Tibial nerve (tissue), 4 donors: Measurements from ENCODE around the gene DISC1.

Source experiments
- EP300 ChIP-seq, 2 donors: sonication (generic); formaldehyde crosslinking; IDR thresholded peaks; one replicate each; pipeline ENCODE4 v1.6.1; 2017; ENCODE audit warnings: antibody characterized with exemption in 2 of 2, mild to moderate bottlenecking in 1 of 2
- POLR2A ChIP-seq, 2 donors: fragments of 450-650 bp; IDR thresholded peaks; one replicate each; pipeline ENCODE4 v1.6.1; 2017; ENCODE audit warnings: antibody characterized with exemption in 2 of 2, mild to moderate bottlenecking in 2 of 2, moderate library complexity in 2 of 2
- TF ChIP-seq, protein P1 (sequence below), 5 experiments: fragments of 200-600 bp in 3 of 5; fragments of 450-650 bp in 2 of 5; sonication (generic) in 3 of 5; IDR thresholded peaks; one replicate each; pipeline ENCODE4 v1.5.1; 2016 to 2019; ENCODE audit warnings: antibody characterized with exemption in 5 of 5, mild to moderate bottlenecking in 3 of 5, moderate library complexity in 2 of 5

DNA sequence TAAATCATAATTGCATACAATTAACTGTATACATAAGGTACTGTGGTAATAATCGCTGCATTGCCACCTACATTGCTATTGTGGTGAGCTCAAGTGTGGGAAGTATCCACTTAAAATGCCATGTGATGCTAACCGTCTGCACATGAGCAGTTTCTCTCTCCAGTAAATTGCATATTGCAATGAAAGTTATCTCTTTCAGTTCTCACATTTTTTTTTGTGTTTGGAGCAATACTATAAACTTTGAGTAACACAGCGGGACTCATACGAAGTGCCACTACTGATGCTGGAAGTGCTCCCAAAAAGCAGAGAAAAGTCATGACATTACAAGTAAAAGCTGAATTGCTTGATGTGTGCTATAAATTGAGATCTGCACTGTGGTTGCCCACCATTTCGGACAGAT lies 38.5 kb downstream of the DISC1 start:
- TF ChIP-seq, protein P1, sequence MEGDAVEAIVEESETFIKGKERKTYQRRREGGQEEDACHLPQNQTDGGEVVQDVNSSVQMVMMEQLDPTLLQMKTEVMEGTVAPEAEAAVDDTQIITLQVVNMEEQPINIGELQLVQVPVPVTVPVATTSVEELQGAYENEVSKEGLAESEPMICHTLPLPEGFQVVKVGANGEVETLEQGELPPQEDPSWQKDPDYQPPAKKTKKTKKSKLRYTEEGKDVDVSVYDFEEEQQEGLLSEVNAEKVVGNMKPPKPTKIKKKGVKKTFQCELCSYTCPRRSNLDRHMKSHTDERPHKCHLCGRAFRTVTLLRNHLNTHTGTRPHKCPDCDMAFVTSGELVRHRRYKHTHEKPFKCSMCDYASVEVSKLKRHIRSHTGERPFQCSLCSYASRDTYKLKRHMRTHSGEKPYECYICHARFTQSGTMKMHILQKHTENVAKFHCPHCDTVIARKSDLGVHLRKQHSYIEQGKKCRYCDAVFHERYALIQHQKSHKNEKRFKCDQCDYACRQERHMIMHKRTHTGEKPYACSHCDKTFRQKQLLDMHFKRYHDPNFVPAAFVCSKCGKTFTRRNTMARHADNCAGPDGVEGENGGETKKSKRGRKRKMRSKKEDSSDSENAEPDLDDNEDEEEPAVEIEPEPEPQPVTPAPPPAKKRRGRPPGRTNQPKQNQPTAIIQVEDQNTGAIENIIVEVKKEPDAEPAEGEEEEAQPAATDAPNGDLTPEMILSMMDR (IDR thresholded peaks at IDR 0.05): no peak
- no peak for TF ChIP-seq EP300 (IDR thresholded peaks at IDR 0.05)
- TF ChIP-seq POLR2A (IDR thresholded peaks at IDR 0.05): no peak
